ENCODE data around the gene TEF.

The TEF gene

GRCh38 chr22:41366323-41367029 lies 15.3 kb upstream of the TEF start:
- no peak overlapping the region for H3K27ac ChIP-seq (ENCODE audit: low read depth, low read length)
- H3K27me3 ChIP-seq (ENCODE audit: control insufficient read depth, insufficient read depth, low read length), result no peaks in the 10 kb centered on the region
- no peak overlapping the region for H3K9ac ChIP-seq (ENCODE audit: low read length)
- H3K4me1 ChIP-seq (ENCODE audit: control insufficient read depth, insufficient read depth, low read length), result peaks cover 17% of the 10 kb centered on the region
- no peak overlapping the region for H3K4me3 ChIP-seq (ENCODE audit: low read depth, low read length)
- H3K36me3 ChIP-seq (ENCODE audit: control insufficient read depth, insufficient read depth, low read length), result no peaks in the 10 kb centered on the region
- H3K9me3 ChIP-seq (ENCODE audit: control insufficient read depth, insufficient read depth, low read depth, low read length), result no peaks in the 10 kb centered on the region

GRCh38 chr22:41367039-41367679 lies 14.6 kb upstream of the TEF start:
- no peak overlapping the region for H3K4me3 ChIP-seq (ENCODE audit: low read depth, low read length)
- no peaks in the 10 kb centered on the region for H3K36me3 ChIP-seq (ENCODE audit: control insufficient read depth, insufficient read depth, low read length)
- no peak overlapping the region for H3K27ac ChIP-seq (ENCODE audit: low read depth, low read length)
- peaks cover 17% of the 10 kb centered on the region for H3K4me1 ChIP-seq (ENCODE audit: control insufficient read depth, insufficient read depth, low read length)
- no peak overlapping the region for H3K9ac ChIP-seq (ENCODE audit: low read length)
- H3K9me3 ChIP-seq (ENCODE audit: control insufficient read depth, insufficient read depth, low read depth, low read length), result no peaks in the 10 kb centered on the region
- H3K27me3 ChIP-seq (ENCODE audit: control insufficient read depth, insufficient read depth, low read length), result no peaks in the 10 kb centered on the region

GRCh38 chr22:41367680-41368542 lies 13.8 kb upstream of the TEF start:
- H3K36me3 ChIP-seq (ENCODE audit: control insufficient read depth, insufficient read depth, low read length), result no peaks in the 10 kb centered on the region
- H3K9me3 ChIP-seq (ENCODE audit: control insufficient read depth, insufficient read depth, low read depth, low read length), result no peaks in the 10 kb centered on the region
- no peak overlapping the region for H3K9ac ChIP-seq (ENCODE audit: low read length)
- no peak overlapping the region for H3K4me3 ChIP-seq (ENCODE audit: low read depth, low read length)
- H3K27ac ChIP-seq (ENCODE audit: low read depth, low read length), result no peak overlapping the region
- no peaks in the 10 kb centered on the region for H3K27me3 ChIP-seq (ENCODE audit: control insufficient read depth, insufficient read depth, low read length)
- peaks cover 17% of the 10 kb centered on the region for H3K4me1 ChIP-seq (ENCODE audit: control insufficient read depth, insufficient read depth, low read length)

- Histone ChIP-seq H3K4me3 (ENCODE audit: low read depth, low read length) (no peak overlapping the region), H3K9me3 (ENCODE audit: control insufficient read depth, insufficient read depth, low read depth, low read length) (no peaks in the 10 kb centered on the region), H3K27ac (ENCODE audit: low read depth, low read length) (no peak overlapping the region), H3K36me3 (ENCODE audit: control insufficient read depth, insufficient read depth, low read length) (no peaks in the 10 kb centered on the region), H3K4me1 (ENCODE audit: control insufficient read depth, insufficient read depth, low read length) (peaks cover 17% of the 10 kb centered on the region), H3K9ac (ENCODE audit: low read length) (no peak overlapping the region), H3K27me3 (ENCODE audit: control insufficient read depth, insufficient read depth, low read length) (no peaks in the 10 kb centered on the region)
These were observed 13.0 kb upstream of the TEF start for GRCh38 chr22:41368543-41369423.

- H3K27ac ChIP-seq (ENCODE audit: low read depth, low read length), result no peak overlapping the region
- no peaks in the 10 kb centered on the region for H3K9me3 ChIP-seq (ENCODE audit: control insufficient read depth, insufficient read depth, low read depth, low read length)
- H3K27me3 ChIP-seq (ENCODE audit: control insufficient read depth, insufficient read depth, low read length), result no peaks in the 10 kb centered on the region
- H3K4me1 ChIP-seq (ENCODE audit: control insufficient read depth, insufficient read depth, low read length), result peaks cover 17% of the 10 kb centered on the region
- H3K4me3 ChIP-seq (ENCODE audit: low read depth, low read length), result no peak overlapping the region
- no peak overlapping the region for H3K9ac ChIP-seq (ENCODE audit: low read length)
- no peaks in the 10 kb centered on the region for H3K36me3 ChIP-seq (ENCODE audit: control insufficient read depth, insufficient read depth, low read length)
These were observed 12.4 kb upstream of the TEF start for GRCh38 chr22:41369424-41369745.

GRCh38 chr22:41369837-41370236 lies 11.9 kb upstream of the TEF start:
- Histone ChIP-seq H3K9ac (ENCODE audit: low read length) (no peak overlapping the region), H3K4me3 (ENCODE audit: low read depth, low read length) (no peak overlapping the region), H3K36me3 (ENCODE audit: control insufficient read depth, insufficient read depth, low read length) (no peaks in the 10 kb centered on the region), H3K4me1 (ENCODE audit: control insufficient read depth, insufficient read depth, low read length) (peaks cover 21% of the 10 kb centered on the region), H3K9me3 (ENCODE audit: control insufficient read depth, insufficient read depth, low read depth, low read length) (no peaks in the 10 kb centered on the region), H3K27me3 (ENCODE audit: control insufficient read depth, insufficient read depth, low read length) (no peaks in the 10 kb centered on the region), H3K27ac (ENCODE audit: low read depth, low read length) (no peak overlapping the region)

GRCh38 chr22:41377846-41378245 lies 3.9 kb upstream of the TEF start:
- Histone ChIP-seq H3K4me1 (ENCODE audit: control insufficient read depth, insufficient read depth, low read length) (peaks cover 23% of the 10 kb centered on the region), H3K9me3 (ENCODE audit: control insufficient read depth, insufficient read depth, low read depth, low read length) (no peaks in the 10 kb centered on the region), H3K27me3 (ENCODE audit: control insufficient read depth, insufficient read depth, low read length) (no peaks in the 10 kb centered on the region; the same call in 1 of the 2 replicates), H3K4me3 (ENCODE audit: low read depth, low read length) (no peak overlapping the region), H3K9ac (ENCODE audit: low read length) (no peak overlapping the region), H3K27ac (ENCODE audit: low read depth, low read length) (no peak overlapping the region), H3K36me3 (ENCODE audit: control insufficient read depth, insufficient read depth, low read length) (no peaks in the 10 kb centered on the region)

- Histone ChIP-seq H3K27ac (ENCODE audit: low read depth, low read length) (peak overlapping the region; percentile 94), H3K36me3 (ENCODE audit: control insufficient read depth, insufficient read depth, low read length) (no peaks in the 10 kb centered on the region), H3K9ac (ENCODE audit: low read length) (peak overlapping the region; percentile 96), H3K4me1 (ENCODE audit: control insufficient read depth, insufficient read depth, low read length) (peaks cover 23% of the 10 kb centered on the region), H3K9me3 (ENCODE audit: control insufficient read depth, insufficient read depth, low read depth, low read length) (no peaks in the 10 kb centered on the region), H3K27me3 (ENCODE audit: control insufficient read depth, insufficient read depth, low read length) (no peaks in the 10 kb centered on the region; the same call in 1 of the 2 replicates), H3K4me3 (ENCODE audit: low read depth, low read length) (peak overlapping the region; percentile 74)
These were observed 781 bp upstream of the TEF start for GRCh38 chr22:41380993-41381328.

GRCh38 chr22:41382098-41382578 lies 396 bp downstream of the TEF start:
- no peaks in the 10 kb centered on the region for H3K9me3 ChIP-seq (ENCODE audit: control insufficient read depth, insufficient read depth, low read depth, low read length)
- 0 out of 2 replicates have a peak, but pooled peaks cover under 1% of the 10 kb centered on the region for H3K36me3 ChIP-seq (ENCODE audit: control insufficient read depth, insufficient read depth, low read length)
- H3K27me3 ChIP-seq (ENCODE audit: control insufficient read depth, insufficient read depth, low read length), result no peaks in the 10 kb centered on the region; the same call in 1 of the 2 replicates
- H3K27ac ChIP-seq (ENCODE audit: low read depth, low read length), result peak overlapping the region; percentile 99
- peaks cover 23% of the 10 kb centered on the region for H3K4me1 ChIP-seq (ENCODE audit: control insufficient read depth, insufficient read depth, low read length)
- H3K4me3 ChIP-seq (ENCODE audit: low read depth, low read length), result peak overlapping the region; percentile 87
- H3K9ac ChIP-seq (ENCODE audit: low read length), result peak overlapping the region; percentile 45

GRCh38 chr22:41382610-41383009 lies 868 bp downstream of the TEF start:
- no peak overlapping the region for H3K27ac ChIP-seq (ENCODE audit: low read depth, low read length)
- H3K4me3 ChIP-seq (ENCODE audit: low read depth, low read length), result peak overlapping the region; percentile 87
- peaks cover 23% of the 10 kb centered on the region for H3K4me1 ChIP-seq (ENCODE audit: control insufficient read depth, insufficient read depth, low read length)
- H3K27me3 ChIP-seq (ENCODE audit: control insufficient read depth, insufficient read depth, low read length), result no peaks in the 10 kb centered on the region; the same call in 1 of the 2 replicates
- H3K36me3 ChIP-seq (ENCODE audit: control insufficient read depth, insufficient read depth, low read length), result peaks cover 5% of the 10 kb centered on the region
- H3K9me3 ChIP-seq (ENCODE audit: control insufficient read depth, insufficient read depth, low read depth, low read length), result no peaks in the 10 kb centered on the region
- no peak overlapping the region for H3K9ac ChIP-seq (ENCODE audit: low read length)

Data from HUES6 (cell line).